GM23248 (cell line): ENCODE data around the gene NFKB1. TPM values are rescaled to one million over a fixed set of nuclear protein-coding genes. Genes with fewer than 3 reads are reported as not detected.
A peak's percentile ranks its signal among the peaks of the same experiment; 100 is the strongest.

Source experiments
- DNase-seq: peaks from one replicate; pipeline ENCODE4 v3.0.0-alpha.2; 2015
- H2AFZ ChIP-seq: fragments of 200-600 bp; sonication (generic); 2 replicates; pipeline ENCODE4 v1.6.1; 2016; ENCODE audit warnings: antibody characterized with exemption
- H3F3A ChIP-seq: fragments of 200-600 bp; sonication (generic); 2 replicates; pipeline ENCODE4 v1.6.1; 2016; ENCODE audit warnings: mild to moderate bottlenecking, antibody characterized with exemption, mixed run types; ENCODE audit not compliant: insufficient read depth
- H3K27ac ChIP-seq: fragments of 200-600 bp; sonication (generic); 2 replicates; pipeline ENCODE4 v1.5.1; 2016; ENCODE audit warnings: mild to moderate bottlenecking
- H3K27me3 ChIP-seq: fragments of 200-600 bp; sonication (generic); replicated peaks from 2 replicates; pipeline ENCODE4 v1.6.1; 2016; ENCODE audit warnings: mild to moderate bottlenecking; ENCODE audit not compliant: insufficient read depth
- H3K36me3 ChIP-seq: fragments of 200-600 bp; sonication (generic); 2 replicates; pipeline ENCODE4 v1.6.1; 2016; ENCODE audit warnings: low read depth, mild to moderate bottlenecking
- H3K4me1 ChIP-seq: fragments of 200-600 bp; sonication (generic); 2 replicates; pipeline ENCODE4 v1.6.1; 2016; ENCODE audit warnings: mild to moderate bottlenecking; ENCODE audit not compliant: insufficient read depth
- H3K4me2 ChIP-seq: fragments of 200-600 bp; sonication (generic); one replicate; pipeline ENCODE4 v1.6.1; 2016; ENCODE audit warnings: mild to moderate bottlenecking; ENCODE audit not compliant: unreplicated experiment
- H3K4me3 ChIP-seq: fragments of 200-600 bp; sonication (generic); 2 replicates; pipeline ENCODE4 v1.5.1; 2016; ENCODE audit warnings: mild to moderate bottlenecking
- H3K79me2 ChIP-seq: fragments of 200-600 bp; sonication (generic); 2 replicates; pipeline ENCODE4 v1.6.1; 2016; ENCODE audit warnings: mild to moderate bottlenecking; ENCODE audit not compliant: insufficient read depth
- H3K9ac ChIP-seq: fragments of 200-600 bp; sonication (generic); 2 replicates; pipeline ENCODE4 v1.6.1; 2016; ENCODE audit warnings: mild to moderate bottlenecking
- H3K9me2 ChIP-seq: fragments of 200-600 bp; sonication (generic); 2 replicates; pipeline ENCODE4 v1.6.1; 2016; ENCODE audit warnings: mixed run types, mild to moderate bottlenecking, moderate library complexity; ENCODE audit not compliant: insufficient read depth
- H3K9me3 ChIP-seq: fragments of 200-600 bp; sonication (generic); one replicate; pipeline ENCODE4 v1.6.1; 2017; ENCODE audit warnings: low read depth
- H4K20me1 ChIP-seq: fragments of 200-600 bp; sonication (generic); 2 replicates; pipeline ENCODE4 v1.6.0; 2016; ENCODE audit not compliant: insufficient read depth
- EZH2 ChIP-seq: fragments of 200-600 bp; sonication (generic); IDR thresholded peaks from 2 replicates; pipeline ENCODE4 v1.6.1; 2018; ENCODE audit warnings: antibody characterized with exemption, mild to moderate bottlenecking; ENCODE audit not compliant: insufficient read depth, poor library complexity, severe bottlenecking
- EZH2phosphoT487 ChIP-seq: fragments of 200-600 bp; sonication (generic); IDR thresholded peaks from 2 replicates; pipeline ENCODE4 v1.6.1; 2018; ENCODE audit warnings: antibody characterized with exemption, moderate library complexity, mild to moderate bottlenecking, low read depth; ENCODE audit not compliant: insufficient read depth
- WGBS, 2 experiments: methylation state at CpG; one replicate each; pipeline ENCODE4 v1.1.6; 2015 to 2017; ENCODE audit warnings: low lambda C conversion rate in 2 of 2, low coverage in 1 of 2; ENCODE audit errors: missing lambda C conversion rate in 2 of 2; 5-methylcytosine and 5-hydroxymethylcytosine counted together
- in situ Hi-C: fragments of 300-500 bp; cut with MboI; formaldehyde crosslinking; loops from 2 replicates; pipeline ENCODE4 v1.15.0; 2020
- polyA plus RNA-seq: library from polyadenylated mRNA; unstranded; fragments of >200 nt; fragmentation: Nextera tagmentation; extraction: Ambion mirVana; gene quantifications from 2 replicates; pipeline ENCODE4 v1.2.1, GENCODE V29; 2016
- total RNA-seq: library from RNA; depleted of rRNA; stranded (reverse); fragments of >200 nt; shearing (Covaris generic); gene quantifications from 2 replicates; pipeline ENCODE4 v1.2.3, GENCODE V29; 2014

Gene NFKB1
- total and polyA plus RNA-seq, 2 experiments from 2014 or later: 5.8 to 30.2 TPM

- H3K9me3 ChIP-seq: no peaks in the 10 kb centered on the region
- H3K9ac ChIP-seq: no peak overlapping the region
- H4K20me1 ChIP-seq: no peaks in the 10 kb centered on the region
- H2AFZ ChIP-seq: no peak overlapping the region
- in situ Hi-C loops: no loop called here
- DNase-seq: no peak
- no peaks in the 10 kb centered on the region for H3K9me2 ChIP-seq
- no peak for TF ChIP-seq EZH2phosphoT487
- TF ChIP-seq EZH2: no peak
- H3K4me1 ChIP-seq: peaks cover 23% of the 10 kb centered on the region
- no peak overlapping the region for H3K4me2 ChIP-seq
- no peak overlapping the region for H3K4me3 ChIP-seq
- H3K27ac ChIP-seq: no peak overlapping the region
- H3K79me2 ChIP-seq: peaks cover 39% of the 10 kb centered on the region; the same call in 1 of the 2 replicates
- H3K27me3 ChIP-seq: no peaks in the 10 kb centered on the region
- WGBS, 2 experiments: 93 to 95% methylated on average over 1 of the region's 1 CpG
- peaks cover 33% of the 10 kb centered on the region for H3F3A ChIP-seq
- no peaks in the 10 kb centered on the region; the same call in none of the 2 replicates for H3K36me3 ChIP-seq
Observed at GRCh38 chr4:102552781-102553180, 51.6 kb downstream of the NFKB1 start.

GRCh38 chr4:102553982-102554381 is 52.8 kb downstream of the NFKB1 start:
- H3K27ac ChIP-seq: peak overlapping the region; percentile 54
- in situ Hi-C loops: no loop called here
- TF ChIP-seq EZH2: no peak
- no peak for TF ChIP-seq EZH2phosphoT487
- H3K36me3 ChIP-seq: no peaks in the 10 kb centered on the region; the same call in none of the 2 replicates
- H3K4me3 ChIP-seq: no peak overlapping the region
- H4K20me1 ChIP-seq: no peaks in the 10 kb centered on the region
- H3K9me2 ChIP-seq: no peaks in the 10 kb centered on the region
- H3K9ac ChIP-seq: peak overlapping the region; percentile 29
- H3F3A ChIP-seq: peaks cover 33% of the 10 kb centered on the region
- peaks cover 23% of the 10 kb centered on the region for H3K4me1 ChIP-seq
- WGBS, 2 experiments: 36 to 45% methylated on average over 1 of the region's 1 CpG
- peaks cover 51% of the 10 kb centered on the region for H3K79me2 ChIP-seq
- H3K9me3 ChIP-seq: no peaks in the 10 kb centered on the region
- DNase-seq: peak; percentile 64
- H3K4me2 ChIP-seq: peak overlapping the region; percentile 34
- no peaks in the 10 kb centered on the region for H3K27me3 ChIP-seq
- H2AFZ ChIP-seq: no peak overlapping the region

- H3F3A ChIP-seq: peaks cover 33% of the 10 kb centered on the region
- peak overlapping the region; percentile 54 for H3K27ac ChIP-seq
- H3K9me2 ChIP-seq: no peaks in the 10 kb centered on the region
- peak; percentile 89 for DNase-seq
- whole genome bisulfite sequencing, 2 experiments: 21 to 24% methylated on average over 5 of the region's 5 CpGs
- TF ChIP-seq EZH2phosphoT487 (no peak), EZH2 (no peak)
- no peak overlapping the region for H2AFZ ChIP-seq
- in situ Hi-C loops: no loop called here
- no peaks in the 10 kb centered on the region; the same call in none of the 2 replicates for H3K36me3 ChIP-seq
- H3K4me2 ChIP-seq: peak overlapping the region; percentile 34
- no peak overlapping the region for H3K4me3 ChIP-seq
- peaks cover 53% of the 10 kb centered on the region for H3K79me2 ChIP-seq
- H3K27me3 ChIP-seq: no peaks in the 10 kb centered on the region
- H3K4me1 ChIP-seq: peaks cover 23% of the 10 kb centered on the region
- no peaks in the 10 kb centered on the region for H4K20me1 ChIP-seq
- no peaks in the 10 kb centered on the region for H3K9me3 ChIP-seq
- H3K9ac ChIP-seq: peak overlapping the region; percentile 29; the same call in 1 of the 2 replicates
Observed at GRCh38 chr4:102554482-102554881, 53.3 kb downstream of the NFKB1 start.

GRCh38 chr4:102554992-102555391 is 53.8 kb downstream of the NFKB1 start:
- Histone ChIP-seq H3F3A (peaks cover 33% of the 10 kb centered on the region), H3K27me3 (no peaks in the 10 kb centered on the region), H3K9me2 (no peaks in the 10 kb centered on the region), H3K4me2 (no peak overlapping the region), H3K4me3 (no peak overlapping the region), H3K36me3 (no peaks in the 10 kb centered on the region; the same call in none of the 2 replicates), H3K27ac (peak overlapping the region; percentile 54), H3K4me1 (peaks cover 23% of the 10 kb centered on the region), H3K9ac (no peak overlapping the region), H3K79me2 (peaks cover 48% of the 10 kb centered on the region), H4K20me1 (no peaks in the 10 kb centered on the region), H2AFZ (no peak overlapping the region), H3K9me3 (no peaks in the 10 kb centered on the region)
- in situ Hi-C loops: no loop called here
- TF ChIP-seq EZH2phosphoT487: no peak
- no peak for DNase-seq

- H3K36me3 ChIP-seq: no peaks in the 10 kb centered on the region
- H3K4me2 ChIP-seq: no peak overlapping the region
- H2AFZ ChIP-seq: no peak overlapping the region
- H3F3A ChIP-seq: peaks cover 30% of the 10 kb centered on the region
- peaks cover 26% of the 10 kb centered on the region for H3K79me2 ChIP-seq
- no peak for TF ChIP-seq EZH2phosphoT487
- TF ChIP-seq EZH2: no peak
- H3K4me3 ChIP-seq: no peak overlapping the region
- H3K9me2 ChIP-seq: no peaks in the 10 kb centered on the region
- in situ Hi-C loops: no loop called here
- H3K9ac ChIP-seq: no peak overlapping the region
- H3K9me3 ChIP-seq: no peaks in the 10 kb centered on the region
- no peak for DNase-seq
- H4K20me1 ChIP-seq: no peaks in the 10 kb centered on the region
- no peaks in the 10 kb centered on the region for H3K27me3 ChIP-seq
- WGBS, 2 experiments: 95 to 96% methylated on average over 2 of the region's 2 CpGs
- H3K4me1 ChIP-seq: peaks cover 23% of the 10 kb centered on the region
- H3K27ac ChIP-seq: no peak overlapping the region
Observed at GRCh38 chr4:102557636-102558035, 56.5 kb downstream of the NFKB1 start.
